Measurements from ENCODE around the gene GPX2. TPM values are rescaled to one million over a fixed set of nuclear protein-coding genes. Genes with fewer than 3 reads are reported as not detected.

The GPX2 gene
- total and polyA plus RNA-seq, 2 donors (not counting 3 experiments of a cell fraction or from before 2014, with no cell fraction given) = not detected

- DNase-seq (ENCODE audit: low read depth, low spot score) = no peak
- no peak for FAIRE-seq
- no peak overlapping the region for H3K27ac ChIP-seq (ENCODE audit: insufficient read depth, low read depth, low read length)
- intact Hi-C loops (cut with micrococcal nuclease) (no loop called here), dilution Hi-C loops (cut with MboI; ENCODE audit: extremely low pct_ligation_motif_present, low sequenced_read_pairs) (no loop called here)
- ChIA-PET CTCF (interaction anchor here (1.0 to 2.2 kb wide), 5 partner anchors 9 to 112 kb away, joined by 3 to 15 read pairs (median 4); no protein-coding TSS in a partner anchor), POLR2A (no interaction called here)
- no peak overlapping the region for H3K4me2 ChIP-seq (ENCODE audit: insufficient read depth, low read length)
- no peaks in the 10 kb centered on the region for H4K20me1 ChIP-seq (replicated peaks; ENCODE audit: control insufficient read depth, extremely low read depth, insufficient read depth, low read length)
- H3K9me1 ChIP-seq (replicated peaks; ENCODE audit: control insufficient read depth, extremely low read depth, insufficient read depth, low read length) = no peaks in the 10 kb centered on the region
- TF ChIP-seq EZH2 (IDR thresholded peaks at IDR 0.05; ENCODE audit: borderline replicate concordance, low read depth, low read length, severe bottlenecking) (no peak), GATA2 (IDR thresholded peaks at IDR 0.05; ENCODE audit: insufficient read depth, insufficient read length, low read depth, low read length) (no peak), MAX (IDR thresholded peaks at IDR 0.05; ENCODE audit: insufficient read depth, insufficient read length) (no peak), POLR2A (IDR thresholded peaks at IDR 0.05; ENCODE audit: low read depth, low read length) (no peak), MYC (IDR thresholded peaks at IDR 0.05; ENCODE audit: low read depth, low read length) (no peak), JUN (IDR thresholded peaks at IDR 0.05; ENCODE audit: borderline replicate concordance, insufficient read depth, insufficient read length, low read depth) (no peak), FOS (IDR thresholded peaks at IDR 0.05; ENCODE audit: borderline replicate concordance, insufficient read depth, low read length) (no peak), POLR2AphosphoS5 (IDR thresholded peaks at IDR 0.05; ENCODE audit: insufficient read depth, low read depth, low read length) (no peak)
- TF ChIP-seq, protein P1, sequence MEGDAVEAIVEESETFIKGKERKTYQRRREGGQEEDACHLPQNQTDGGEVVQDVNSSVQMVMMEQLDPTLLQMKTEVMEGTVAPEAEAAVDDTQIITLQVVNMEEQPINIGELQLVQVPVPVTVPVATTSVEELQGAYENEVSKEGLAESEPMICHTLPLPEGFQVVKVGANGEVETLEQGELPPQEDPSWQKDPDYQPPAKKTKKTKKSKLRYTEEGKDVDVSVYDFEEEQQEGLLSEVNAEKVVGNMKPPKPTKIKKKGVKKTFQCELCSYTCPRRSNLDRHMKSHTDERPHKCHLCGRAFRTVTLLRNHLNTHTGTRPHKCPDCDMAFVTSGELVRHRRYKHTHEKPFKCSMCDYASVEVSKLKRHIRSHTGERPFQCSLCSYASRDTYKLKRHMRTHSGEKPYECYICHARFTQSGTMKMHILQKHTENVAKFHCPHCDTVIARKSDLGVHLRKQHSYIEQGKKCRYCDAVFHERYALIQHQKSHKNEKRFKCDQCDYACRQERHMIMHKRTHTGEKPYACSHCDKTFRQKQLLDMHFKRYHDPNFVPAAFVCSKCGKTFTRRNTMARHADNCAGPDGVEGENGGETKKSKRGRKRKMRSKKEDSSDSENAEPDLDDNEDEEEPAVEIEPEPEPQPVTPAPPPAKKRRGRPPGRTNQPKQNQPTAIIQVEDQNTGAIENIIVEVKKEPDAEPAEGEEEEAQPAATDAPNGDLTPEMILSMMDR (IDR thresholded peaks at IDR 0.05; ENCODE audit: extremely low read depth in 1 of 2, insufficient read depth in 1 of 2, low read depth in 1 of 2, low read length in 2 of 2) = no peak
- H3K9me3 ChIP-seq (replicated peaks; ENCODE audit: control insufficient read depth, insufficient read depth, low read length) = no peaks in the 10 kb centered on the region
- H2AFZ ChIP-seq (ENCODE audit: low read depth, low read length) = no peak overlapping the region
- H3K9ac ChIP-seq (replicated peaks; ENCODE audit: extremely low read depth, insufficient read depth, low read length) = no peak overlapping the region
- no peaks in the 10 kb centered on the region for H3K4me1 ChIP-seq (ENCODE audit: control insufficient read depth, extremely low read depth, insufficient read depth, low read length)
- H3K4me3 ChIP-seq (replicated peaks in 1 of 3; ENCODE audit: insufficient read depth in 1 of 3, low read depth in 1 of 3, low read length in 3 of 3) = no peak overlapping the region
- H3K27me3 ChIP-seq (ENCODE audit: control insufficient read depth in 2 of 2, insufficient read depth in 2 of 2, low read length in 2 of 2) = no peaks in the 10 kb centered on the region
- H3K79me2 ChIP-seq (ENCODE audit: control insufficient read depth, insufficient read depth, low read length) = no peaks in the 10 kb centered on the region
- no TSS peak for BruUV-seq (replicated peaks)
- peaks cover 0 to 4% of the 10 kb centered on the region in 2 experiments for H3K36me3 ChIP-seq (ENCODE audit: control insufficient read depth in 2 of 2, extremely low read depth in 1 of 2, insufficient read depth in 2 of 2, low read length in 2 of 2)
Observed at GRCh38 chr14:64935508-64935907, 7.0 kb downstream of the GPX2 start.
